IMR-90 (cell line): Measurements from ENCODE around the gene STEEP1. TPM values are rescaled to one million over a fixed set of nuclear protein-coding genes. Genes with fewer than 3 reads are reported as not detected.
A peak's percentile ranks its signal among the peaks of the same experiment; 100 is the strongest.

Source experiments
- ATAC-seq: fragments of 200-7000 bp; cut with Tn5 transposase; 2 replicates; pipeline ENCODE4 v1.9.1; 2020; ENCODE audit warnings: low read depth, mild to moderate bottlenecking, moderate library complexity
- BruUV-seq: library from RNA; stranded (reverse); fragments of 400-500 nt; replicated peaks from 2 replicates; lab custom pipeline; 2021; lab: Mats Ljungman, UMichigan
- CTCF ChIA-PET: fragments of 300-600 bp; formaldehyde crosslinking; extraction: SDS; loops from one replicate; lab custom pipeline; 2021; ENCODE audit warnings: antibody characterized with exemption; lab: Yijun Ruan, JAX
- POLR2A ChIA-PET: fragments of 300-600 bp; sonication (Branson Sonifier 250); formaldehyde crosslinking; loops from one replicate; lab custom pipeline; 2022; ENCODE audit warnings: antibody characterized with exemption; ENCODE audit not compliant: unreplicated experiment; lab: Charles Lee
- DNase-seq: peaks from one replicate; pipeline ENCODE4 v3.0.0; 2013
- H2AFZ ChIP-seq: replicated peaks from 2 replicates; pipeline ENCODE3; 2013; ENCODE audit warnings: low read length, mild to moderate bottlenecking; ENCODE audit not compliant: poor library complexity
- H2AK5ac ChIP-seq: 2 replicates; pipeline ENCODE4 v1.6.1; 2013; ENCODE audit warnings: low read depth, low read length, inconsistent platforms
- H2AK9ac ChIP-seq: replicated peaks from 2 replicates; pipeline ENCODE3; 2013; ENCODE audit warnings: mild to moderate bottlenecking, low read depth, low read length, moderate library complexity; ENCODE audit not compliant: poor library complexity
- H2BK120ac ChIP-seq: 2 replicates; pipeline ENCODE4 v1.6.1; 2013; ENCODE audit warnings: low read depth, low read length, inconsistent platforms
- H2BK15ac ChIP-seq: 3 replicates; pipeline ENCODE4 v1.6.1; 2013; ENCODE audit warnings: low read depth, low read length, inconsistent platforms
- H2BK20ac ChIP-seq: 2 replicates; pipeline ENCODE4 v1.6.1; 2013; ENCODE audit warnings: low read depth, mild to moderate bottlenecking, inconsistent platforms, low read length, moderate library complexity
- H2BK5ac ChIP-seq: 2 replicates; pipeline ENCODE4 v1.6.1; 2013; ENCODE audit warnings: mild to moderate bottlenecking, low read depth, low read length, inconsistent platforms; ENCODE audit not compliant: poor library complexity, severe bottlenecking
- H3K14ac ChIP-seq: replicated peaks from 2 replicates; pipeline ENCODE4 v1.6.1; 2013; ENCODE audit warnings: low read depth, low read length, inconsistent platforms
- H3K18ac ChIP-seq: 2 replicates; pipeline ENCODE4 v1.6.1; 2013; ENCODE audit warnings: low read depth, low read length, control low read depth
- H3K23ac ChIP-seq: 2 replicates; pipeline ENCODE4 v1.6.1; 2013; ENCODE audit warnings: low read depth, low read length, inconsistent platforms
- H3K27ac ChIP-seq: 2 replicates; pipeline ENCODE4 v1.5.1; 2013; ENCODE audit warnings: mild to moderate bottlenecking, control low read depth, low read length; ENCODE audit not compliant: insufficient read depth
- H3K27me3 ChIP-seq: 2 replicates; pipeline ENCODE4 v1.6.1; 2013; ENCODE audit warnings: low read length; ENCODE audit not compliant: control insufficient read depth, insufficient read depth
- H3K36me3 ChIP-seq: 2 replicates; pipeline ENCODE4 v1.6.1; 2013; ENCODE audit warnings: low read length, mixed read lengths; ENCODE audit not compliant: control insufficient read depth, insufficient read depth
- H3K4ac ChIP-seq: 2 replicates; pipeline ENCODE4 v1.6.1; 2013; ENCODE audit warnings: low read depth, low read length, inconsistent platforms
- H3K4me1 ChIP-seq: 2 replicates; pipeline ENCODE4 v1.6.1; 2013; ENCODE audit warnings: low read length, mixed read lengths; ENCODE audit not compliant: control insufficient read depth, insufficient read depth
- H3K4me2 ChIP-seq: 2 replicates; pipeline ENCODE4 v1.6.1; 2013; ENCODE audit warnings: low read depth, mild to moderate bottlenecking, control low read depth, low read length, moderate library complexity
- H3K4me3 ChIP-seq: 2 replicates; pipeline ENCODE4 v1.5.1; 2013; ENCODE audit warnings: low read depth, mild to moderate bottlenecking, control low read depth, low read length, moderate library complexity; ENCODE audit not compliant: insufficient read depth
- H3K56ac ChIP-seq: 2 replicates; pipeline ENCODE4 v1.6.1; 2013; ENCODE audit warnings: low read length, inconsistent platforms; ENCODE audit not compliant: insufficient read depth; ENCODE audit errors: extremely low read depth
- H3K79me1 ChIP-seq, 2 experiments: 2 replicates each; pipeline ENCODE4 v1.6.1; 2013; ENCODE audit warnings: low read length in 2 of 2, inconsistent platforms in 1 of 2, low read depth in 1 of 2
- H3K9ac ChIP-seq: 2 replicates; pipeline ENCODE4 v1.6.1; 2013; ENCODE audit warnings: low read depth, low read length, control low read depth
- H3K9me1 ChIP-seq: 2 replicates; pipeline ENCODE4 v1.6.1; 2013; ENCODE audit warnings: low read length, inconsistent platforms; ENCODE audit not compliant: insufficient read depth
- H3K9me3 ChIP-seq: 2 replicates; pipeline ENCODE4 v1.6.1; 2013; ENCODE audit warnings: low read length; ENCODE audit not compliant: control insufficient read depth, insufficient read depth
- H4K20me1 ChIP-seq: 2 replicates; pipeline ENCODE4 v1.6.1; 2013; ENCODE audit warnings: low read length, inconsistent platforms; ENCODE audit not compliant: insufficient read depth
- H4K5ac ChIP-seq: 2 replicates; pipeline ENCODE4 v1.6.1; 2013; ENCODE audit warnings: mild to moderate bottlenecking, low read depth, low read length, control low read depth
- H4K8ac ChIP-seq, 2 experiments: 2 replicates each; pipeline ENCODE4 v1.6.1; 2013; ENCODE audit warnings: low read depth in 2 of 2, low read length in 2 of 2, control low read depth in 1 of 2, inconsistent platforms in 1 of 2
- H4K91ac ChIP-seq: 2 replicates; pipeline ENCODE4 v1.6.1; 2013; ENCODE audit warnings: low read depth, low read length, inconsistent platforms; ENCODE audit not compliant: insufficient read depth
- CTCF ChIP-seq: conservative IDR thresholded peaks from 2 replicates; pipeline ENCODE4 v1.5.1; 2012; ENCODE audit warnings: mild to moderate bottlenecking, low read depth, low read length, improper control_type of control experiment
- FOS ChIP-seq: fragments of 150-350 bp; IDR thresholded peaks from 2 replicates; pipeline ENCODE4 v1.6.1; 2016; ENCODE audit warnings: low read depth, low read length
- MAFK ChIP-seq: IDR thresholded peaks from 2 replicates; pipeline ENCODE4 v1.6.1; 2012; ENCODE audit warnings: low read depth, low read length, improper control_type of control experiment
- MAZ ChIP-seq: IDR thresholded peaks from 2 replicates; pipeline ENCODE4 v1.6.1; 2012; ENCODE audit warnings: low read depth, mild to moderate bottlenecking, low read length, improper control_type of control experiment, moderate library complexity, borderline replicate concordance
- NFE2L2 ChIP-seq: fragments of 150-350 bp; IDR thresholded peaks from 2 replicates; pipeline ENCODE4 v1.6.1; 2016; ENCODE audit warnings: low read depth, mild to moderate bottlenecking, low read length
- RAD21 ChIP-seq: IDR thresholded peaks from 2 replicates; pipeline ENCODE4 v1.6.1; 2012; ENCODE audit warnings: low read length, improper control_type of control experiment
- WGBS, 2 experiments: methylation state at CpG; one replicate each; pipeline versions ENCODE4 v1.1.5 to v1.1.7; 2013; ENCODE audit warnings: missing lambda C conversion rate in 2 of 2; ENCODE audit not compliant: insufficient read length in 1 of 2; ENCODE audit errors: extremely low coverage in 2 of 2; 5-methylcytosine and 5-hydroxymethylcytosine counted together
- dilution Hi-C: fragments of 300-500 bp; cut with HindIII; formaldehyde crosslinking; loops from one replicate; pipeline ENCODE4 v1.14.3; 2018; ENCODE audit warnings: low sequenced_read_pairs; ENCODE audit not compliant: unreplicated experiment
- in situ Hi-C: fragments of 300-500 bp; cut with MboI; formaldehyde crosslinking; loops from 3 replicates; pipeline ENCODE4 v1.14.3; 2019; ENCODE audit warnings: low sequenced_read_pairs, inconsistent platforms, mixed read lengths
- intact Hi-C: fragments of 100-400 bp; cut with micrococcal nuclease; formaldehyde crosslinking; loops from 2 replicates; pipeline ENCODE4 v1.10.0; 2022
- polyA plus RNA-seq, 3 experiments: library from polyadenylated mRNA; depleted of rRNA; stranded (reverse); fragments of >200 nt; gene quantifications; 2 replicates each; pipeline ENCODE4 v1.2.3, GENCODE V29; 2012; ENCODE audit warnings: low replicate concordance in 1 of 3
- total RNA-seq: library from RNA; depleted of rRNA; stranded (reverse); fragments of >200 nt; gene quantifications from 2 replicates; pipeline ENCODE4 v1.2.3, GENCODE V29; 2012

Gene STEEP1
- total and polyA plus RNA-seq, 2 of the 4 experiments (the other 2 are of a cell fraction) = 16.7 to 33.2 TPM

DNA sequence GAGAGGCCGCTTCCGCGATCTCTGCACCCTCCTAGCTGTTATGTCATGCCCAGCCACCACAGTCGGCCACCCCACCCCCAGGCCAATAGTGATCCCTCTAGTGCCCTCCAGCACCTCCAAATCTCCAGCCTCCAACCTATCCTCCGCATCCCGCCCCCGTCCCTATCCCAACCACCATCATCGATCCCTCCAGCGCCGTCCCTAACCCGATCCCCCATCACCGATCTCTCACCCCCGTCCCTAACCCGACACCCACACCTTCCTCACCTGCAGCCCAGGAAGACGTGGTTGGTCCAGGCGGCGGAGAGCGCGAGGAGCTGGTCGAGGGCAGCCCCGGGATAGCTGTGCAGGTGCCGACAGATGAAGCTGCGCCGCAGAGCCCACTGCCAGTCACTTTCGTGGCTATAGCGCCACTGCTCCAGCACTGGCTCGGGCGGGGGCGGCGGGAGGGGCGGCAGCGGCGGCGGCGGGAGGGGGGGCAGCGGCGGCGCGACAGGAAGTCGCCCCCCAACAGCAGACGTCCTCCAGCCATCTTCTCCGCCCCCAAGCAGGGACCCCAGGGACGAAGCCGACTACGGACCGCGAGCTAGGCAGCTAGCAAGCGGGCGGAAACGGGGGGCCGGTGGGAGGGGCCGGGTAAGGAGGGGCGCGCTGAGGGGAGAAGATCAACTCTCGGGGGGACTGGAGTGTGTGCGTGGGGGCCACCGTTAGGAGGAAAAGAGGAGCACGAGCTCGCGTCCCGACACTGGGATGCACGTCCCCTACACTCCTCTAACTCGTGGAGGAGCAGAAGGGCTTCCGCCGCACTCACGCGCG is 40.5 kb upstream of the STEEP1 start:
- Histone ChIP-seq H2AFZ (peak overlapping the region; percentile 94), H2BK15ac (no peak overlapping the region), H3K27ac (peak overlapping the region; percentile 93), H3K9me3 (no peaks in the 10 kb centered on the region), H2BK5ac (peak overlapping the region; percentile 90), H3K4me1 (no peaks in the 10 kb centered on the region), H3K4ac (peak overlapping the region; percentile 79), H3K4me2 (peak overlapping the region; percentile 94), H3K9me1 (0 out of 2 replicates have a peak, but pooled peaks cover 3% of the 10 kb centered on the region), H2AK5ac (peak overlapping the region; percentile 56), H2BK120ac (no peak overlapping the region), H4K20me1 (peaks cover 14% of the 10 kb centered on the region), H2BK20ac (no peak overlapping the region), H4K5ac (peak overlapping the region; percentile 80), H3K27me3 (no peaks in the 10 kb centered on the region), H3K36me3 (no peaks in the 10 kb centered on the region), H3K18ac (peak overlapping the region; percentile 71), H3K9ac (peak overlapping the region; percentile 98), H3K4me3 (peak overlapping the region; percentile 97), H3K14ac (peak overlapping the region; percentile 82), H3K79me1 (peaks cover 0 to 10% of the 10 kb centered on the region in 2 experiments; a peak in 2 of 4 replicates), H4K8ac (peak overlapping the region; percentile 41 to 86), H2AK9ac (peak overlapping the region; percentile 89), H3K23ac (peak overlapping the region; percentile 63; the same call in 1 of the 2 replicates), H4K91ac (peak overlapping the region; percentile 66; the same call in 1 of the 2 replicates), H3K56ac (peak overlapping the region; percentile 43; the same call in 1 of the 2 replicates)
- BruUV-seq = no TSS peak
- in situ Hi-C loops = no loop called here
- TF ChIP-seq CTCF (no peak), NFE2L2 (no peak), RAD21 (no peak), FOS (no peak), MAZ (peak; percentile 17; the same call in 1 of the 2 replicates), MAFK (no peak)
- dilution Hi-C loops = no loop called here
- ATAC-seq = peak; percentile 58
- no peak for DNase-seq
- intact Hi-C loops = loop anchor here (5.0 kb wide), 2 partner anchors 187 to 267 kb away; partner anchors contain the start of genes NDUFA1, RNF113A and RPL39
- WGBS, 2 experiments = 28% methylated on average over 7 of the region's 68 CpGs; no CpG with 5 or more reads in 1 of the 2 experiments
- CTCF ChIA-PET = interaction anchor here (0.6 kb wide), 1 partner anchor 11 kb away, joined by 3 read pairs; no protein-coding TSS in a partner anchor
- POLR2A ChIA-PET = no interaction called here
